GDM1 (cell line): ENCODE data around the gene SLIRP.
"Not testable (repeated sequence)": the region's sequence is repeated elsewhere in the genome, so short reads cannot be mapped to it uniquely, and the experiment has no call there.

Experiments
- DNase-seq: peaks from one replicate; lab custom pipeline; 2025; lab: John Stamatoyannopoulos, UW

SLIRP gene

GRCh38 chr14:77746064-77746702 lies 38.3 kb downstream of the SLIRP start:
- DNase-seq = no peak

- DNase-seq = not testable (repeated sequence)
Measured at GRCh38 chr14:77747425-77747824, 39.5 kb downstream of the SLIRP start.

GRCh38 chr14:77752266-77752665 lies 44.4 kb downstream of the SLIRP start:
- DNase-seq = no peak

GRCh38 chr14:77752799-77753516 lies 45.1 kb downstream of the SLIRP start:
- DNase-seq = no peak

GRCh38 chr14:77760381-77761204 lies 52.7 kb downstream of the SLIRP start, which contains the start of gene SNW1:
Gene SNW1 (minus strand): TSS chr14:77761156. CDS start chr14:77761127, 29 bp downstream.
- peak; percentile 86 for DNase-seq

GRCh38 chr14:77761205-77761931 lies 53.5 kb downstream of the SLIRP start:
- DNase-seq = peak; percentile 8

GRCh38 chr14:77763316-77763715 lies 55.4 kb downstream of the SLIRP start:
- no peak for DNase-seq

GRCh38 chr14:77763978-77764377 lies 56.1 kb downstream of the SLIRP start:
- no peak for DNase-seq
